Neuron (in vitro differentiated cells): ENCODE results near the gene RBM11.

ENCODE experiments used
- H2AFZ ChIP-seq: one replicate; pipeline ENCODE4 v1.6.1; 2013; ENCODE audit warnings: low read depth, mild to moderate bottlenecking, inconsistent platforms, low read length, moderate library complexity
- H3K27me3 ChIP-seq: one replicate; pipeline ENCODE4 v1.6.1; 2013; ENCODE audit warnings: low read length; ENCODE audit not compliant: insufficient read depth
- H3K36me3 ChIP-seq: one replicate; pipeline ENCODE4 v1.6.1; 2013; ENCODE audit warnings: low read length; ENCODE audit not compliant: insufficient read depth
- H3K4me1 ChIP-seq: one replicate; pipeline ENCODE4 v1.6.1; 2013; ENCODE audit warnings: low read length; ENCODE audit not compliant: insufficient read depth
- H3K4me3 ChIP-seq: 2 replicates; pipeline ENCODE4 v1.5.1; 2013; ENCODE audit warnings: mild to moderate bottlenecking, low read length, moderate library complexity
- H3K9me3 ChIP-seq: one replicate; pipeline ENCODE4 v1.6.1; 2013; ENCODE audit warnings: low read length

RBM11 gene

DNA sequence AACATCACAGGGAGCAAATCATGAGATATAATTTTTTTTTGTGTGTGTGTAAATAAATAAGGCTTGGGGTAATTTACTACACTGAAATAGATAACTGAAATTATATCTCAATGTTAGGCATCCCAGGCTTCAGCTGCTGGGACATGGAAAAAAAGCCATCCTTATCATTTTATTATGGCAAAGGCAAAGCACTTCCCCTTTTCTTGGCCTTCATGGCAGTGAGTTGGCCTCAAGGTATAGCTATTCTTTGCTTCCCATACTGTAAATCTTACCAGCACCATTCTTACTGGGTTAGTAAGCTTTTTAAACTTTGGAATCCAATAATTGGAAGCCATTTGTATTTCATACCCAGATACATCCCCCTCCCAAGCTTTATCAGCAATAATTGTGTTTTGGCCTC, 29.0 kb downstream of the RBM11 start:
- H2AFZ ChIP-seq, result no peak overlapping the region
- H3K36me3 ChIP-seq, result no peaks in the 10 kb centered on the region
- peaks cover 6% of the 10 kb centered on the region for H3K4me1 ChIP-seq
- no peak overlapping the region for H3K4me3 ChIP-seq
- peaks cover 11% of the 10 kb centered on the region for H3K27me3 ChIP-seq
- H3K9me3 ChIP-seq, result no peaks in the 10 kb centered on the region

DNA sequence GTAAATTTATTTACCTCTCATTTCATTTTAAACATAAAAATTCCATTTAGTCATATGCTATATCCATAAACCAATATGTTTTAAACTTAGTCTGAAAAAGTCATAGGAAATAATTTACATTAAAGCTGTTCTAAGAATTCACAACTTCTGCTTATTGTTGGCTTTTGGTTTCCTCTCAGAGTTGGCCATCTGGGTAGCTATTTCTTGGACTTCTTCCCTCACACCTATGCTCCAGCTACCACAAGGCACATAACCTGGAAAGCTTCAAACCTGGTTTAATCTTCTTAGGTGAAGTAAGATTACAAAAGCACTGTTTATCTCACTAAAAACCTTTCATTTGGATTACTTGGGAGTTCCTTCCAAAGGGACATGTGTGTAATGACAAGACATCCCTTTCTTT, 29.8 kb downstream of the RBM11 start:
- H3K36me3 ChIP-seq, result no peaks in the 10 kb centered on the region
- peaks cover 11% of the 10 kb centered on the region for H3K27me3 ChIP-seq
- H2AFZ ChIP-seq, result no peak overlapping the region
- peaks cover 6% of the 10 kb centered on the region for H3K4me1 ChIP-seq
- H3K4me3 ChIP-seq, result no peak overlapping the region
- no peaks in the 10 kb centered on the region for H3K9me3 ChIP-seq

DNA sequence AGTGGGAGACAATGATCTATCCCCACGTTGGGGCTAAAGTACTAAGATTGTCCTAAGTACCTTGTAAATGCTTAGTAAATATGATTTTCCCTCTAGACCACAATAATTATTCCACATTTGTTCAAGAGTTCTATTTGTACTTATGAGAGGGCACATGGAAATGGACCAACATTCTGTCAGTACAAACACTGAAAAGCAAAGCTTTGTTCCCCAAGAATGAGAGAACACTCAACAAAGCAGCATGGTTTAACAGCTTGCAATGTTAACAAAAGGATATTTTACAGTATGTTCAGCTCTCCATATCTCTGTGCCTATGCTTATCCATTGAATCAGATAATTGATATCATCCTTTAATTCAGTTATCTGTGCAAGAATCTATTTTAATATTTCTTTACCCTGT, 35.4 kb downstream of the RBM11 start:
- Histone ChIP-seq H3K27me3 (peaks cover 5% of the 10 kb centered on the region), H2AFZ (no peak overlapping the region), H3K4me1 (no peaks in the 10 kb centered on the region), H3K4me3 (no peak overlapping the region), H3K9me3 (no peaks in the 10 kb centered on the region), H3K36me3 (no peaks in the 10 kb centered on the region)

DNA sequence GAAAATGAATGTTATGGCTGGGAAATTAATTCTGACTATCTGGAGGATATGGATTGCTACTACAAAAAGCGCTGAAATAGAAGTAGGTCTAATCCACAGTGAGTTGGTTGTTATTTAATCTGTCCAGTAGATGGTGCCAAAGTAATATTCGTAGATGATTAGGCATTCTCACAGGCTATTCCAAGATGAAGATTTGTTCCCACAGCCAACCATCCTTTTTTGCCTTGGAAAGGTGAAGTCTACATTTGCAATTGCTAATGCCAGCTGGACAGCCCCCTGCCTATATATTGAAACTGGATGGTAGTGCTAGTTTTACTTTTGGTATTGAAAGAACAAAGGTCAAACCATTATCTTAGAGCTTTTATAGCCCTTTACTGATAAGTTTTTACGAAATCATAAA, 43.8 kb downstream of the RBM11 start:
- H3K9me3 ChIP-seq, result no peaks in the 10 kb centered on the region
- no peaks in the 10 kb centered on the region for H3K36me3 ChIP-seq
- H3K4me3 ChIP-seq, result no peak overlapping the region
- H2AFZ ChIP-seq, result no peak overlapping the region
- H3K27me3 ChIP-seq, result no peaks in the 10 kb centered on the region
- H3K4me1 ChIP-seq, result no peaks in the 10 kb centered on the region

DNA sequence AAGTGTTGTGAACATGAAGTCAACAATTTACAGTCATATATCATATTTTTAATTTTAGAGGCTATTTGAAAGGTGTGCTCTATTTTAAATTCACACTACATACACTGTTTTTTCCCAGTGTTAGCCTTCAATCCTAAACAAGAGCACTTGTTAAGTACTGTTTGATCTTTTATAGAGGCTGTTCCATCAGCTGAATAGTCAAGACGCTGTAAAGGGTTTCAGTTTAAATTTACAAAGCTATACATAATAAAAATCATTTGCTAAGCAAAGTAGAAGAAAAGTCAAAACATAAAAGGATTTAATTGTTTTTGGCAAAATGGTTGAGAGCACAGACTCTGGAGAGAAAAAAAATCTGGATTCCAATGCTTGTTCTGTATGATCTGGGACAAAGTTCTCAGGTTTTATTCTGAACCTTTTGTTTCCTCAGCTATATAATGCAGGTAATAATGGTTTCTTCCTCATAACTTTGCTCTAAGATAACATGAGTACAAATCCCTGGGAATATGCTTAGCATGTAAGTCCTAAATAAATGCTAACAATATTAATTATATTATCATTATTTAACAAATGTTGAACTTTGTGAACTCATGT, 44.3 kb downstream of the RBM11 start:
- no peak overlapping the region for H3K4me3 ChIP-seq
- no peaks in the 10 kb centered on the region for H3K27me3 ChIP-seq
- H3K9me3 ChIP-seq, result no peaks in the 10 kb centered on the region
- no peaks in the 10 kb centered on the region for H3K36me3 ChIP-seq
- H3K4me1 ChIP-seq, result no peaks in the 10 kb centered on the region
- no peak overlapping the region for H2AFZ ChIP-seq

DNA sequence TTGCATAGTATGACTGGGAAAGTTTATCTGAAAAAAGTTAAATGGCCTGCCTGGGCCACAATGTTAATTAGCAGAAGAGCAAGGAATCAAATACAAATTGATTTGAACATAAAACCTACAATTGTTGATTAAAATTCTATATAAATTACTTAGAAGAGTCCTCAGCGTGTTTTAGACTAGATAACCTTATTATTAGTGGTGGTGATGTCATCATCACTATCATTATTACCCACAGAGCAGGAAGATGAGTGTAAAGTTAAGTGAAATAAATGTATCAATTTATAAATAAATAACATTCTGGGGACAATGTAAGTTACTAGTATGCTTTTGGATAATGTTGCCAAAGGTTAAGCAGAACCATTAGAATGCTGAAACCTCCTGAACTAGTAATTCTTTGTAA, 46.1 kb downstream of the RBM11 start:
- Histone ChIP-seq H3K4me3 (no peak overlapping the region), H2AFZ (no peak overlapping the region), H3K27me3 (no peaks in the 10 kb centered on the region), H3K9me3 (no peaks in the 10 kb centered on the region), H3K36me3 (no peaks in the 10 kb centered on the region), H3K4me1 (no peaks in the 10 kb centered on the region)

DNA sequence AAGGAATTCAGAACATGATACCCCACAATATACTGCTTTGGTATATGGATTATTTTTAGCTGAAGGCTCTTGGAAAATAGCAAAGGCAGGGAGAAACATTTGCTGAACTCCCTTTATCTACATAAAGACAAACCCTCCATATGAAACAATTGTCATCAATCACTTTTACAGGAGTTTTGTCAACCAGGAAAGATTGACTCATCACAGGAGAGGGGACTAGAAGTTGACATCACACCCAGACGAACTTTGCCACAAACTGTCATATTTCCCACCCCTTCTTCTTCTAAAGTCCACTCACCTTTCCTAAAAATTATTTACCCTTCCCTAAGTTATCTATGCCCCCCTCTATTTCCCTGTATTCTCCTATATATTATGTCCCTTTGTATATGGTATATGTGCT, 47.9 kb downstream of the RBM11 start:
- Histone ChIP-seq H3K4me1 (no peaks in the 10 kb centered on the region), H2AFZ (no peak overlapping the region), H3K9me3 (no peaks in the 10 kb centered on the region), H3K27me3 (no peaks in the 10 kb centered on the region), H3K4me3 (no peak overlapping the region), H3K36me3 (no peaks in the 10 kb centered on the region)

DNA sequence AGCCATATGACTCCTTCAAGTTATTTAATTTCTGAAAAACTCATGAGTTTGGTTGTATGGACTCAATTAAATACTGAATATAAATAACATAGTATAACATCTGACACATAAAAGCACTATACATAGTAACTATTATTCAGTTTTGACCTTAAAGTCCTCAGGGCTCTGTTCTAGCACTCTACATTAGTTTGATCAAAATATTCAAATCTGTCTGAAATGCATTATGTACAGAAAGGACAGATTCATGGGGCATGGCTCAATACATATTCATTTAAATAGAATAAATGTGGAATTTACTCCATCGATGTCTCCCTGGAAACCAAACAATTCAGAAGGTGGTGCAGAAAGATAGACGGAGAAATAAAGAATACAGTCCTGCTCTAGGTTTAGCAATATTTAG, 49.1 kb downstream of the RBM11 start:
- Histone ChIP-seq H3K36me3 (no peaks in the 10 kb centered on the region), H3K4me1 (no peaks in the 10 kb centered on the region), H3K9me3 (no peaks in the 10 kb centered on the region), H3K27me3 (no peaks in the 10 kb centered on the region), H3K4me3 (no peak overlapping the region), H2AFZ (no peak overlapping the region)

DNA sequence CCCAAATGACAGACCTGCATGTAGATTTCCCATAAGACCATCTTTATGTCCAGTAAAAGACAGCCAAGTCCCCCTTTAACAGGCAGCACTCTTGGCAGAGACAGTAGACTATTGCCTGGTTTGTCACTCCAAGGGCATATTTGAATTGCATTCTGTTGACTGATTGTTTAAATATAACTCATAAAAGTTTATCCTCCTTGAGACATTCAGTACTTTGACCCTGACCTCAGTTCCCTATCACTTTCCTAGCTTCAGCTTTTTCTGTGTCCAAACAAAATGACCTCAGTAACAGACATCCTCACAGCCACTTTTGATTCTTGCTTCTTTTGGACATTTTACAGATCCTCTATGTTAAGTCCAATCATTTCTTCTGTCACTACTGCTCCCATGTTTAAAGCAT, 51.1 kb downstream of the RBM11 start:
- no peaks in the 10 kb centered on the region for H3K36me3 ChIP-seq
- peaks cover 3% of the 10 kb centered on the region for H3K27me3 ChIP-seq
- H3K4me3 ChIP-seq, result no peak overlapping the region
- no peaks in the 10 kb centered on the region for H3K4me1 ChIP-seq
- H2AFZ ChIP-seq, result no peak overlapping the region
- no peaks in the 10 kb centered on the region for H3K9me3 ChIP-seq

DNA sequence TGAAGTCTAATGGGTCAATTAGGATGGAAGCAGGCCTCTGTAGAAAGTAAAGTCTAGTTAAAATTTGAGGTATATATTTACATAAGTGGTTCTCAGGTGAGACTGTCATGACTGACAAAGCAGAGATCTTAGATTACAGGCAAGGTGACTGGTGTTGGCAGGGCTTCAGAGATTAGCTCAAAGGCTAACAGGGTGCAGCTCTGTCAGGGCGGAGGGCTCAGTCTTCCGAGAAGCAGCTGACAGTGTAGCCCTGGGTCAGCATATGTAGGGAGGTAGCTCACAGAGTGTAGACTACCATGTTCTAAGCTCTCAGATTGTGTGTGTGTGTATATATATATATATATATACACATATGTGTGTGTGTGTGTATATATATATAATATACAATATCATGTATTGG, 54.7 kb downstream of the RBM11 start:
- Histone ChIP-seq H2AFZ (no peak overlapping the region), H3K36me3 (no peaks in the 10 kb centered on the region), H3K4me3 (no peak overlapping the region), H3K9me3 (no peaks in the 10 kb centered on the region), H3K27me3 (peaks cover 18% of the 10 kb centered on the region), H3K4me1 (no peaks in the 10 kb centered on the region)

DNA sequence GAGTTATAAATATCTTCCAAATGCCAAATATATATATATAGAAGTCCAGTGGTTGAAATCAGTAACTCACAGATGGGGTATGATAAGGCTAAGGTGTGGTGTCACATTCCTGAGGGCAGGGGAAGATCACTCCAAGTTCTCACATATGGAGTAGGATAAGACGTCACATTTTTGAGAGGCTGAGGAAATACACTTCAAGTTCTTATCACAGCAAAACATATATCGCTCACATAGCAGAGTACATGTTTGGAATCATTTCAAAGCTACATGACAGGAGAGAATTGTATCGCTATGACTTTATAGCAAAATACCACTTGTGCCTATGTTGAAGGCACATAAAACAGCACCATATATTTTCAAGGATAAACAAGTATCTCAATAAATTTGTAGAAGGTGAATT, 55.1 kb downstream of the RBM11 start:
- Histone ChIP-seq H3K27me3 (peaks cover 18% of the 10 kb centered on the region), H3K36me3 (no peaks in the 10 kb centered on the region), H3K4me3 (no peak overlapping the region), H3K9me3 (no peaks in the 10 kb centered on the region), H2AFZ (no peak overlapping the region), H3K4me1 (no peaks in the 10 kb centered on the region)

DNA sequence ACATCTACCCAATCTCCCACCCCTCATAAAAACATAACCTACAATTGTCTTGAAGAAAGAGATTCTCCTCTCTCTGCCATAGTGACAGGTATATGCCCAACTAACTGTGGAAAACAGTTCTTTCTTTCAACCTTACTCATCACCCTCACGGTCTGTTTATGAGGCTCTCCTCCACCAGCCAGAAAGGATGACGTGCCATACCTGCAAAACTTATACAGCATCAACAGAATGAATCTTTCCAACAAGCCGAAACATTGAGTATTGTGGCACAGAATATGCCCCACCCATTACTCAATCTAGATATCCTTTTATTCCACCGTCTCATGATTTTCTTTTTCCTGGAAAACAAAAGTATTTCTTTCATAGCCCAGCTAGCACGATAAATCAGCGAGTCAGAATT, 55.7 kb downstream of the RBM11 start:
- Histone ChIP-seq H2AFZ (no peak overlapping the region), H3K9me3 (no peaks in the 10 kb centered on the region), H3K36me3 (no peaks in the 10 kb centered on the region), H3K27me3 (peaks cover 18% of the 10 kb centered on the region), H3K4me1 (no peaks in the 10 kb centered on the region), H3K4me3 (no peak overlapping the region)

DNA sequence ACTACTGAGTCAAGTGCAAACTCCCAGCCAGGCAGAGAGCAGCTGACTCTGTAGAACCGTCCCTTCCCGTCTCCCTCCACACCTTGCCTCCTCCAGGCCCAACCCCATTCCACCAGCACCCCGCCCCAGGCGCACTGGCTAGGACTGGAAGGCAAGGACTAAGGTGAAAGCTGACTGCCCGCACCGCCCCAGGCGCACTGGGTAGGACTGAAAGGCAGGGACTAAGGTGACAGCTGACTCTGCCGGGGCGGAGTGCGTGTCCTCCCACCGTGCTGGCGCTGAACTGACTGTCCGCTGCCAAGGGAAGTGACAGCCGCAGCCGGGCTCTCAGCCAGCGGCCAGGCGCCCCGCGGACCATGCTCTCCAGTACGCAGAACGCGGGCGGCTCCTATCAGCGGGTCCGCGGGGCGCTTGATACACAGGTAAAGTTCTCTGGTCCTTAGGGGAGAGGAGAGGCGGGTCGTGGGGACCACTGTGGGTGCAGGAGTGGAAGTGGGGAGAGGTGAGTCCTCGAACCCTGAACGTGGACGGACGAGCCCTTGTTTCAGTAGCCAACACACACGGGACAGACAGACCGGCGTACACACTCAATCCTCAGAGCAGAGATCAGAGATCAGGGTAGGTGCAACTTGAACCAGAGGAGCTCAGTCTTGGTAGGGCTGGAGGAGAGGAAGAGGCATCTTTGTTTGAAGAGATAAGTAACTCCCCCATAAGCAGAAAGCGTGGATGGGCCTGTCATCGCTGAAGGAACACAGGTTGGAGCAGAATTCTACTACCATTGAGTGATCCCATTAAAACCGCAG, 58.0 kb downstream of the RBM11 start:
- Histone ChIP-seq H3K9me3 (no peaks in the 10 kb centered on the region), H2AFZ (no peak overlapping the region), H3K4me1 (no peaks in the 10 kb centered on the region), H3K4me3 (no peak overlapping the region), H3K27me3 (peaks cover 18% of the 10 kb centered on the region), H3K36me3 (no peaks in the 10 kb centered on the region)
